Left hindlimb (tissue), 1 donor: ENCODE results near the gene SPATA2.

ENCODE experiments used
- DNase-seq: peaks from one replicate; pipeline ENCODE4 v3.0.0-alpha.2; 2018

The SPATA2 gene

GRCh38 chr20:49928411-49929141, 13.2 kb upstream of the SPATA2 start:
- peak; percentile 77 for DNase-seq

GRCh38 chr20:49925901-49926454, 10.6 kb upstream of the SPATA2 start:
- DNase-seq, result no peak

DNA sequence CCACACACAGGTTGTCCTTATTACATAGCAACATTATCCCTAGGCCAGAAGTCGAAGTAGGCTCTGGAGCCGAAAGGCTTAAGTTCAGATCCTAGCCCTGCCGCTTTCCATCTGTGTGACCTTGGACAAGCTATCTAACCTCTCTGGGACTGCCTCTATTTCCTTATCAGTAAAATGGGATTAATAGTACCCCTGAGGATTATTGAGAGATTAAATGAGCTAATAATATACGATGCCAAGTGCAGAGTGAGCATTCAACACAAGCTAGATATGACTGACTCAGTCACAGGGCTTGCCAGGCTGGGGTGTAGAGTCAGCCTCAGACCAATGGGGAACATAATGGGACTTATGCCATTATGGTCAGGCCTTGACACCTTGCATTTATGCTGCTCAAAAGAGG, 8.9 kb upstream of the SPATA2 start:
- no peak for DNase-seq

DNA sequence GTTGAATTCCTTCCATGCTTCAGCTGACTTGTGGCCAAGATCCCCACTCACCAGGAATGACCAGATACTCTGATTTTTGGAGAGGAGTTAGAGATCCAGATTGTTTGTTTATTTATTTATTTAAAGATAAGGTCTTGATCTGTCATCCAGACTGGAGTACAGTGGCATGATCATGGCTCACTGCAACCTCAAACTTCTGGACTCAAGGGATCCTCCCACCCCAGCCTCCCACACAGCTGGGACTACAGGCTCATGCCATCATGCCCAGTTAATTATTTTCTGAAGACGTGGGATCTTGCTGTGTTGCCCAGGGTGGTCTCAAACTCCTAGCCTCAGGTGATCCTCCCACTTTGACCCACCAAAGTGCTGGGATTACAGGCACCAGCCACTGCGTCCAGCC, 4.1 kb upstream of the SPATA2 start:
- no peak for DNase-seq

- DNase-seq, result no peak
These were observed 3.7 kb upstream of the SPATA2 start for GRCh38 chr20:49919009-49919408.

GRCh38 chr20:49918446-49918845, 3.1 kb upstream of the SPATA2 start:
- DNase-seq, result no peak

DNA sequence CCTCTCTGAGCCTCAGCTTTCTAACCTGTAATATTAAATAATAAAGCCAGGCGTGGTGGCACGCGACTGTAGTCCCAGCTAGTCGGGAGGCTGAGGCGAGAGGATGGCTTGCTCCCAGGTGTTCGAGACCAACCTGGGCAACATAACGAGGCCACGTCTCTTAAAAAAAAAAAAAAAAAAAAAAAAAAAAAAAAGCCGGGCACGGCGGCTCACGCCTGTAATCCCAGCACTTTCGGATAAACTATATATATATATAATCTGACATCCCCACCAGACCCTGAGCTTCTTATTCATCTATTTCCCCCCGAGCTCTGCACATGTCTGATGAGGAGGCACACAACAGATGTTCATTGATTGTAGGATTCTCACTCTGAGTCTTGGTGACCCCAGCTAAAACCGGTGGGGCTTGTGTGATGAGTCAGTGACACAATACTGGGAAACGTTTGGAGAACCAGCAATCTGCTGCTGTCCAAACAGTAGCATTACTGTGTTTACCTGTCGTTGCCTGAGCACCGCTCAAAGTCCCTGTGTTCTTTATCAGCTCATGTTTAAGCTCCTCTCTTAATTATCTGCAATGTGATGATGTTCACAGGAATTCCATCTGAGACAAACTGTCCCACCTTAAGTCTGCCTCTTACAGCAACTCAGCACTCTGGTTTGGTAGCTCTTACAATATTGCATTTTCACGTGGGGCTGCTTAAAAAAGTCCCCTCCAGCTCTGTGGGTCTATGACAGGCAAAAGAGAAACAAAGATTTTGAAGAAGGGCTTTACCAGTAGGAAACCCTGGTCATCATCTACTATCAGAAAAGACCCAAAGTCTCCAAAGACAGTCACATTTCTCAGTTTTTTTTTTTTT, 1.0 kb upstream of the SPATA2 start:
- DNase-seq, result no peak

- DNase-seq, result no peak
These were observed 280 bp downstream of the SPATA2 start for GRCh38 chr20:49915118-49915379.

- no peak for DNase-seq
These were observed 815 bp downstream of the SPATA2 start for GRCh38 chr20:49914310-49915117.

DNA sequence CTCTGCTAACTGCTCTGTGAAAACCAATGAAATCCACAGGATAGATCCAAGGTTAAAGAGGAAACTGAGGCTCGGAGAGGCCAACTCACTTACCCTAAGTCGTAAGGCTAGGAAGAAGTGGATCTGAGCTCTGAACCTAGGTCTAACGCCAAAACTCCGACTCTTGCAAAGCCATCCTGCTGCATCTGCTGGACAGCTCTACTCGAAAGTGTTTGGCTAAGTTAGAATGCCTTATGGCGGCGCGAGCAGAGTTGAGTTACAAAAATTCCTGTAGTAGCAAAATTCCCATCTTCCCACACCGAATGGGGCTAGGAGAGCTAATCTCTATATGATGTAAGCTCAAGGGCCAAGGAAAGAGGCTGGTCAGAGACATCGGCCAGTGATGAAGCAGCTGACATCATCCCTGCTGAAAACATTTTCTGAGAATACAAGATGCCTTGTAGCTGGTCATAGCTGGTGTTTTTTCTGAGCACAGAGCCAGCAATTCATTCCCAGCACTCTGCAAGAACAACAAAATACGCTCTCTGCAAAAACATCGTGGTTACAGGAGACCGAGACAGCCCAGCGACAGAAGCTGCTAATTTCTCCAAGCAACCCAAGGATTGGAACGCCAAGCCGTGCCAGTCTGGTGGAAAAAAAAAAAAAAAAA, 1.8 kb downstream of the SPATA2 start:
- DNase-seq, result no peak

- DNase-seq, result no peak
These were observed 5.0 kb downstream of the SPATA2 start for GRCh38 chr20:49910340-49910706.

DNA sequence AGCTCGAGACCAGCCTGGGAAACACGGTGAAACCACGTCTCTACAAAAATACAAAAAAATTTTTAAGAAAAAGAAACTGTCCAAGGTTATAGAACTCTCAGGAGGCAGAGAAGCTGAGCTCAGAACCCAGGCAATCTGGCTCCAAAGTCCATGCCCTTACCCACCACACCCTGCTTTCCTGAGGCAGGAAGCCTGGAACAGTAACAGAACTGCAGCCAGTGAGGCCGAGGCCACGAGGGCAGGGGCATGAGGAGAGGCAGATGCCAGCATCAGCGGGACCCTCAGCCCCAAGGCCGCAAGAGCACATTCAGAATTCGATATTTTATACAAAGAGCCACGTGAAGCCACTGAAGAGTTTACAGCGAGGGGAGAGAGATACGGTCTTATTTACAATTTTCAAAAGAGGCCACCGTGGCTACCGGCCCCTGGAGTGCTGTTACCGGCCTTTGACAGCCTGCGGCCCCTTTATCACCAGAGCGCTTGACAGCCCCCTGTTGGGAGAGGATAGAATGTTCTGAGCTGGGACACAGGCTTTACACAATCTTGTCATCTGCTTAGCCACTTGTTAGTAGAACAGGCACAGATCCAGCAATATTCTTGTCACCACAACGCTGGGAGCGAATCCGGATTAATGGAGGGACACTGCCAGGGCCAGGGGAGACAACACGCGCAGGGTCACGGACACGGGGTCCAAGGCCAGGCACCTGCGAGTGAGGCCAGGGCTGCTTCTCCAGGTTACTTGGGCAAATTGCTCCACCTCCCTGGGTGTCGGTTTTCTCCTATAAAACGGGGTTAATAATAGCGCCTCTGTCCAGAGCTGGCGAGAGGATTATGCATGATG, 5.6 kb downstream of the SPATA2 start:
- DNase-seq, result no peak

GRCh38 chr20:49908258-49908565, 7.1 kb downstream of the SPATA2 start:
- no peak for DNase-seq

- no peak for DNase-seq
These were observed 7.7 kb downstream of the SPATA2 start for GRCh38 chr20:49907405-49908257.

- no peak for DNase-seq
These were observed 8.6 kb downstream of the SPATA2 start for GRCh38 chr20:49906615-49907154.

DNA sequence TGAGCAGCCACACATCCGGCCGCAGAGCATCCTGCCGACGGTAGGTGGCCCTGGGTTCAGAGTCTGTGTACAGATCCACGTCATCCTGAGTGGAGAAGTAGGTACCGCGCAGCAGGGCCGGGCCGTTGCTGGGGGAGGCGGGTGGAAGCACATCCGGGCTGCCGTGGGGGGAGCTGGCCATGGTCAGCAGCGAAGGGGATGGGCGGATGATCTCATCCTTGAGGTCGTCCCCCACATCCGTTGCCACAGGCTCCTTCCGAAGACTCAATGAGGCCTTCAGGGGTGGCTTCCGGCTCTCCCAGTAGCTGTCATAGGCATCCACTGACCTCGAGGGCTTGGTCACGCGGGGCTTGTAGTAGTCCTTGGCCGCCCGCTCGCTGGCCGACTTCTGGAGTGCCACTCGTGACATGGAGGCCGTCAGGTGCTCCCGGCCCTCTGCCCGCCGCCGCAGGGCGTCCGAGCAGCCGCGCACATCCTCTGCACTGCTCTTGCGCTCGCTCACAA, 9.2 kb downstream of the SPATA2 start:
- no peak for DNase-seq

- DNase-seq, result no peak
These were observed 9.8 kb downstream of the SPATA2 start for GRCh38 chr20:49905415-49906091.

DNA sequence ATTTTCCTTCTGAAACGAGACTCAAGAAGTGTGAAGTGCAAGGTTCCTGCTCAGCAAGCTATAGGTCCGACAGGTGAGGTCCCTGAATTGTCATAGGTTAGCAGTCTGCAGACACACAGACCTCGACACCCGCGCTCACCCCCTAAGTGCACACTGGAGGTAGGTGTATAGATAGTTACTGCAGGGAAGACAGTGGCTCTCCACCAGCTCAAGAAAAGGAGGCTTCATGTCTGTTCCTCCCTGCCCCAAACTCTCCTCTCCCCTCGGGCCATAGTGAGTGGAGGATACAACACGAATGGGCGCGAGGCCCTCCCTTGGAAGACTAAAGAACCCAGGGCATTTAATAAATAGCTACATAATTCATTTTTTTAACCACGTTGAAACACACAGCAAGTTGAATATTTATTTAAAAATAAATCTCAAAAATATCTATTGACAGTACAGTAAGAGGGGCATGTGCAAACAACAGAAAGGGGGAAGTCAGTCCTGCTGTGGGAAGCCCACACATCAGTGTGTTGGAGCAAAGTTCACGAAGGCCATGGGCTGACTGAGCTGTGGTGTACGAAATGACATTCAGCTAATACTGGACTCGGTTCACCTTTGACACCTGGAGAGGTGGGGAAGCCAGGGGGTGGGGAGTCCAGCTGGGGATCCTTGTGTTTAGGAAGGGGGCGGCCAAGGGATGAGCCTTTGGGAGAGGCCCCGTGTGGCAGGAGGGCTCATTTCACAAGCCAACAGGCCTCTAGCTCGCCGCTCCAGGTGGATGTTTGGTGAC, 10.7 kb downstream of the SPATA2 start:
- DNase-seq, result no peak

DNA sequence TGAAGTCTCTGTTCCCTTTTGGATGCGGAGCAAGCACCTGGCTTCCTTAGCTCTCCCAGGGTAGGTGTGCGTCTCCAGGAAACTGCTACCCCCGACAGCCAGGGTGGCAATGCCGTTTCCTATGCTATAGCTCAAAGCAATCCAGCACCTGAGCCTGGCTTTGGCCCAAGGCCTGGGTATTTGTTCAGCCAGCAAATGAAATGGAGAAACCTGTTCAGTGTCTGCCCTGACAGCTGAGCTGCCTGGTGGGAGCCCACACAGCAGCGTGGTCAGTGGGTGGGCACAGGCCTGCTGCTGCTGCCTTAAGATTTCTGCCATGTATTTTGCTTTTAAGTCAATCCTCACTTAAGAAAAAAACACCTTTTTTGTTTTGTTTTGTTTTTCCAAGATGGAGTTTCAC, 13.7 kb downstream of the SPATA2 start:
- DNase-seq, result no peak
